Trophoblast cell (in vitro differentiated cells and primary cell): Measurements from ENCODE around the gene KRT14.
"Not testable (repeated sequence)": the region's sequence is repeated elsewhere in the genome, so short reads cannot be mapped to it uniquely, and the experiment has no call there.

Experiments used
- DNase-seq, 2 donors: peaks; one replicate each; pipeline ENCODE4 v3.0.0-alpha.2; 2016
- H2AFZ ChIP-seq: 2 replicates; pipeline ENCODE4 v1.6.1; 2013; ENCODE audit warnings: low read length, moderate library complexity, mild to moderate bottlenecking; ENCODE audit not compliant: insufficient read depth, poor library complexity
- H2AK5ac ChIP-seq: 2 replicates; pipeline ENCODE4 v1.6.1; 2013; ENCODE audit warnings: mild to moderate bottlenecking, low read length
- H2BK120ac ChIP-seq: 2 replicates; pipeline ENCODE4 v1.6.1; 2013; ENCODE audit warnings: low read length, mild to moderate bottlenecking, moderate library complexity; ENCODE audit not compliant: insufficient read depth, poor library complexity
- H2BK12ac ChIP-seq: 2 replicates; pipeline ENCODE4 v1.6.1; 2013; ENCODE audit warnings: mild to moderate bottlenecking, low read length, moderate library complexity
- H2BK5ac ChIP-seq: 2 replicates; pipeline ENCODE4 v1.6.1; 2013; ENCODE audit warnings: low read length, low read depth, moderate library complexity, mild to moderate bottlenecking; ENCODE audit not compliant: poor library complexity
- H3K14ac ChIP-seq: 2 replicates; pipeline ENCODE4 v1.6.1; 2013; ENCODE audit warnings: mild to moderate bottlenecking, low read length
- H3K18ac ChIP-seq: 2 replicates; pipeline ENCODE4 v1.6.1; 2013; ENCODE audit warnings: mild to moderate bottlenecking, low read length
- H3K23ac ChIP-seq: 2 replicates; pipeline ENCODE4 v1.6.1; 2013; ENCODE audit warnings: low read length
- H3K27ac ChIP-seq: 2 replicates; pipeline ENCODE4 v1.5.1; 2013; ENCODE audit warnings: low read depth, mild to moderate bottlenecking, inconsistent platforms, low read length, moderate library complexity
- H3K27me3 ChIP-seq: 2 replicates; pipeline ENCODE4 v1.6.1; 2013; ENCODE audit warnings: inconsistent platforms, mild to moderate bottlenecking, low read length, moderate library complexity; ENCODE audit not compliant: insufficient read depth
- H3K36me3 ChIP-seq, 2 experiments: 1 replicate in 1 of 2; 2 replicates in 1 of 2; pipeline ENCODE4 v1.6.1; 2013; ENCODE audit warnings: low read length in 2 of 2, mild to moderate bottlenecking in 2 of 2, moderate library complexity in 1 of 2; ENCODE audit not compliant: insufficient read depth in 2 of 2, control insufficient read depth in 1 of 2
- H3K4ac ChIP-seq: 2 replicates; pipeline ENCODE4 v1.6.1; 2013; ENCODE audit warnings: low read depth, mild to moderate bottlenecking, low read length, moderate library complexity
- H3K4me1 ChIP-seq, 2 experiments: 1 replicate in 1 of 2; 2 replicates in 1 of 2; pipeline ENCODE4 v1.6.1; 2013; ENCODE audit warnings: low read length in 2 of 2, mild to moderate bottlenecking in 2 of 2, moderate library complexity in 1 of 2; ENCODE audit not compliant: insufficient read depth in 2 of 2, control insufficient read depth in 1 of 2
- H3K4me2 ChIP-seq: 2 replicates; pipeline ENCODE4 v1.6.1; 2013; ENCODE audit warnings: inconsistent platforms, mild to moderate bottlenecking, low read length, moderate library complexity
- H3K4me3 ChIP-seq: 2 replicates; pipeline ENCODE4 v1.5.1; 2013; ENCODE audit warnings: mild to moderate bottlenecking, low read depth, low read length, inconsistent platforms
- H3K79me1 ChIP-seq: one replicate; pipeline ENCODE4 v1.6.1; 2013; ENCODE audit warnings: low read length
- H3K79me2 ChIP-seq: 2 replicates; pipeline ENCODE4 v1.6.1; 2013; ENCODE audit warnings: low read length, mild to moderate bottlenecking; ENCODE audit not compliant: control insufficient read depth, insufficient read depth, poor library complexity
- H3K9ac ChIP-seq: 2 replicates; pipeline ENCODE4 v1.6.1; 2013; ENCODE audit warnings: mild to moderate bottlenecking, low read length
- H3K9me3 ChIP-seq: 2 replicates; pipeline ENCODE4 v1.6.1; 2013; ENCODE audit warnings: low read depth, mild to moderate bottlenecking, control low read depth, inconsistent platforms, low read length; ENCODE audit not compliant: insufficient read depth
- H4K12ac ChIP-seq: 2 replicates; pipeline ENCODE4 v1.6.1; 2013; ENCODE audit warnings: low read depth, mild to moderate bottlenecking, low read length, moderate library complexity
- H4K8ac ChIP-seq: 2 replicates; pipeline ENCODE4 v1.6.1; 2013; ENCODE audit warnings: low read depth, mild to moderate bottlenecking, low read length, moderate library complexity
- H4K91ac ChIP-seq: one replicate; pipeline ENCODE4 v1.6.1; 2013; ENCODE audit warnings: low read depth, mild to moderate bottlenecking, low read length, moderate library complexity
- WGBS: extraction: QIAGEN DNeasy Blood & Tissue Kit; methylation state at CpG from one replicate; pipeline ENCODE4 v1.1.7; 2013; ENCODE audit warnings: missing lambda C conversion rate; ENCODE audit not compliant: insufficient read length, insufficient coverage; ENCODE audit errors: extremely low coverage; 5-methylcytosine and 5-hydroxymethylcytosine counted together

KRT14 gene

GRCh38 chr17:41617698-41618097 is 31.0 kb upstream of the KRT14 start:
- DNase-seq: no peak
- H3K79me1 ChIP-seq: peaks cover 16% of the 10 kb centered on the region
- no peak overlapping the region for H2BK5ac ChIP-seq
- peaks cover 1% of the 10 kb centered on the region for H3K79me2 ChIP-seq
- peak overlapping the region; percentile 48 for H4K91ac ChIP-seq
- peak overlapping the region; percentile 27 for H2BK120ac ChIP-seq
- H3K27me3 ChIP-seq: no peaks in the 10 kb centered on the region
- no peak overlapping the region for H3K18ac ChIP-seq
- H3K9me3 ChIP-seq: no peaks in the 10 kb centered on the region
- no peak overlapping the region for H3K23ac ChIP-seq
- WGBS: no CpG with 5 or more reads among the region's 11 CpGs
- H2AK5ac ChIP-seq: peak overlapping the region; percentile 16
- no peak overlapping the region for H4K12ac ChIP-seq
- H2BK12ac ChIP-seq: peak overlapping the region; percentile 64
- peaks cover 25 to 40% of the 10 kb centered on the region in 2 experiments for H3K4me1 ChIP-seq
- no peak overlapping the region for H3K4me2 ChIP-seq
- H4K8ac ChIP-seq: peak overlapping the region; percentile 40
- no peak overlapping the region for H3K4ac ChIP-seq
- H3K36me3 ChIP-seq: no peaks in the 10 kb centered on the region
- no peak overlapping the region for H3K9ac ChIP-seq
- no peak overlapping the region for H2AFZ ChIP-seq
- no peak overlapping the region for H3K4me3 ChIP-seq
- H3K14ac ChIP-seq: peak overlapping the region; percentile 22
- no peak overlapping the region for H3K27ac ChIP-seq

- H3K4me1 ChIP-seq: peaks cover 23 to 35% of the 10 kb centered on the region in 2 experiments
- H3K36me3 ChIP-seq: no peaks in the 10 kb centered on the region
- no peak overlapping the region for H3K23ac ChIP-seq
- H2BK12ac ChIP-seq: peak overlapping the region; percentile 64
- peak overlapping the region; percentile 27 for H2BK120ac ChIP-seq
- H3K9me3 ChIP-seq: no peaks in the 10 kb centered on the region
- peak overlapping the region; percentile 48 for H4K91ac ChIP-seq
- H3K14ac ChIP-seq: peak overlapping the region; percentile 2
- no peak overlapping the region for H4K12ac ChIP-seq
- H3K4ac ChIP-seq: no peak overlapping the region
- no CpG with 5 or more reads among the region's 3 CpGs for WGBS
- no peak overlapping the region for H2BK5ac ChIP-seq
- H3K79me1 ChIP-seq: peaks cover 14% of the 10 kb centered on the region
- H3K27ac ChIP-seq: no peak overlapping the region
- H2AFZ ChIP-seq: no peak overlapping the region
- H3K4me3 ChIP-seq: no peak overlapping the region
- H3K4me2 ChIP-seq: no peak overlapping the region
- peaks cover 1% of the 10 kb centered on the region for H3K79me2 ChIP-seq
- no peak for DNase-seq
- no peak overlapping the region for H3K9ac ChIP-seq
- H4K8ac ChIP-seq: peak overlapping the region; percentile 40
- no peaks in the 10 kb centered on the region for H3K27me3 ChIP-seq
- no peak overlapping the region for H3K18ac ChIP-seq
- H2AK5ac ChIP-seq: peak overlapping the region; percentile 16
Measured at GRCh38 chr17:41617136-41617535, 30.4 kb upstream of the KRT14 start.

- not testable (repeated sequence) for H3K9ac ChIP-seq, H2BK120ac ChIP-seq
Measured at GRCh38 chr17:41616486-41616885, 29.8 kb upstream of the KRT14 start.

DNA sequence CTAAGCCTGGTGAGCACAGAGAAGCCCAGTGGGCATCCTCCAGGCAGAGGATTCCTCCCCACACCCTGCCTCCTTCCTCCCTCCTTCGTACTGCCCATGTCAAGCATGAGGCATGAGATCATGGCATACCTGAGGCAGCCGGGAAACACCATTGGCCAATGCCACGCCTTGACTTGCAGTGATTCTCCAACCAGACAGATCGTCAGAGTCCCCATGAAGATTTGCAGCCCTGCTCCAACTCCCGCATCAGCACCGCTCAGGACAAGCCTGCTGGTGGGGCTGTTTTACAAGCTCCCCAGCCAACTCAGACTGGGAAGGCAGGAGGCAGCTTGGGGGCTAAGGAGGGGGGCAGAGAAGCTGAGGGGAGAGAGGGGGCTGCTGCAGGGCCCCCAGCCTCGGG is 28.8 kb upstream of the KRT14 start:
- Histone ChIP-seq H3K9me3 (no peaks in the 10 kb centered on the region), H2BK120ac (no peak overlapping the region), H3K27me3 (no peaks in the 10 kb centered on the region), H4K91ac (no peak overlapping the region), H2AFZ (no peak overlapping the region), H3K36me3 (no peaks in the 10 kb centered on the region), H3K14ac (no peak overlapping the region), H3K79me2 (no peaks in the 10 kb centered on the region), H3K27ac (no peak overlapping the region), H3K4ac (no peak overlapping the region), H2BK5ac (no peak overlapping the region), H2AK5ac (no peak overlapping the region), H3K18ac (no peak overlapping the region), H3K4me1 (peaks cover 17 to 31% of the 10 kb centered on the region in 2 experiments), H3K4me3 (no peak overlapping the region), H3K4me2 (no peak overlapping the region), H4K12ac (no peak overlapping the region), H2BK12ac (no peak overlapping the region), H3K9ac (no peak overlapping the region), H3K23ac (no peak overlapping the region), H4K8ac (no peak overlapping the region), H3K79me1 (peaks cover 9% of the 10 kb centered on the region)
- WGBS: no CpG with 5 or more reads among the region's 7 CpGs
- peak; percentile 81 to 87 for DNase-seq

More at GRCh38 chr17:41616486-41616885, 29.8 kb upstream of the KRT14 start:
- H3K18ac ChIP-seq, H3K23ac ChIP-seq, H4K8ac ChIP-seq, H2BK5ac ChIP-seq, H3K4ac ChIP-seq, H3K4me2 ChIP-seq, H3K9me3 ChIP-seq, H4K91ac ChIP-seq, DNase-seq, H3K36me3 ChIP-seq, H2BK12ac ChIP-seq, H2AFZ ChIP-seq, H2AK5ac ChIP-seq, H3K27me3 ChIP-seq, H3K4me3 ChIP-seq, H3K79me2 ChIP-seq, H3K27ac ChIP-seq, H4K12ac ChIP-seq, H3K14ac ChIP-seq: not testable (repeated sequence)
- H3K79me1 ChIP-seq: peaks cover 13% of the 10 kb centered on the region
- no CpG with 5 or more reads among the region's 4 CpGs for WGBS
- H3K4me1 ChIP-seq: peaks cover 23 to 35% of the 10 kb centered on the region in 2 experiments
